CD4-positive, alpha-beta T cell treated with Interleukin-4 for 4 hours (primary cell): ENCODE data around the gene VTI1A.
"Not testable (repeated sequence)": the region's sequence is repeated elsewhere in the genome, so short reads cannot be mapped to it uniquely, and the experiment has no call there.

Experiments used
- DNase-seq: peaks from one replicate; pipeline ENCODE4 v3.0.0-alpha.2; 2020

Gene VTI1A

GRCh38 chr10:112844681-112845544 is 397.9 kb downstream of the VTI1A start:
- no peak for DNase-seq

GRCh38 chr10:112847778-112848177 is 400.8 kb downstream of the VTI1A start:
- no peak for DNase-seq

- DNase-seq: no peak
Measured at GRCh38 chr10:112848228-112848627, 401.2 kb downstream of the VTI1A start.

GRCh38 chr10:112848868-112849430 is 401.9 kb downstream of the VTI1A start:
- no peak for DNase-seq

GRCh38 chr10:112849546-112849945 is 402.5 kb downstream of the VTI1A start:
- DNase-seq: no peak

- no peak for DNase-seq
Measured at GRCh38 chr10:112851181-112851580, 404.2 kb downstream of the VTI1A start.

GRCh38 chr10:112851588-112852211 is 404.7 kb downstream of the VTI1A start:
- no peak for DNase-seq

- peak; percentile 11 for DNase-seq
Measured at GRCh38 chr10:112852306-112852705, 405.3 kb downstream of the VTI1A start.

GRCh38 chr10:112855134-112855533 is 408.1 kb downstream of the VTI1A start:
- DNase-seq: no peak

GRCh38 chr10:112857493-112857892 is 410.5 kb downstream of the VTI1A start:
- DNase-seq: no peak

GRCh38 chr10:112858986-112859651 is 412.1 kb downstream of the VTI1A start:
- DNase-seq: no peak

- no peak for DNase-seq
Measured at GRCh38 chr10:112859793-112860192, 412.8 kb downstream of the VTI1A start.

GRCh38 chr10:112863461-112863860 is 416.4 kb downstream of the VTI1A start:
- not testable (repeated sequence) for DNase-seq
